Natural killer cell (primary cell): ENCODE results near the gene UNG. TPM values are rescaled to one million over a fixed set of nuclear protein-coding genes. Genes with fewer than 3 reads are reported as not detected.

Experiments used
- ATAC-seq, 3 donors: fragments of 150-1000 bp in 2 of 3; fragments of 200-7000 bp in 1 of 3; cut with Tn5 transposase; 1 replicate in 1 of 3; 2 replicates in 2 of 3; pipeline ENCODE4 v1.10.0; 2021; ENCODE audit warnings: mild to moderate bottlenecking in 2 of 3, moderate library complexity in 2 of 3
- DNase-seq, 2 donors: peaks; one replicate each; pipeline versions ENCODE4 v3.0.0 to v3.0.0-alpha.2; 2013 to 2021; ENCODE audit warnings: mixed read lengths in 1 of 2
- H3K27ac ChIP-seq: one replicate; pipeline ENCODE4 v1.5.1; 2013; ENCODE audit warnings: mild to moderate bottlenecking, low read length
- H3K27me3 ChIP-seq: one replicate; pipeline ENCODE4 v1.6.1; 2013; ENCODE audit warnings: low read length; ENCODE audit not compliant: control insufficient read depth, insufficient read depth
- H3K36me3 ChIP-seq: one replicate; pipeline ENCODE4 v1.6.1; 2013; ENCODE audit warnings: low read length; ENCODE audit not compliant: control insufficient read depth, insufficient read depth
- H3K4me1 ChIP-seq: one replicate; pipeline ENCODE4 v1.6.1; 2013; ENCODE audit warnings: low read length; ENCODE audit not compliant: control insufficient read depth, insufficient read depth
- H3K4me3 ChIP-seq: one replicate; pipeline ENCODE4 v1.5.1; 2013; ENCODE audit warnings: low read length
- H3K9me3 ChIP-seq: one replicate; pipeline ENCODE4 v1.6.1; 2013; ENCODE audit warnings: low read length; ENCODE audit not compliant: control insufficient read depth, insufficient read depth
- H3K27ac Mint-ChIP-seq, 2 donors: one replicate each; pipeline ENCODE4 v1.8.0; 2022; ENCODE audit warnings: mild to moderate bottlenecking in 2 of 2, mixed read lengths in 2 of 2, moderate library complexity in 1 of 2
- H3K27me3 Mint-ChIP-seq, 2 donors: one replicate each; pipeline ENCODE4 v1.8.0; 2022; ENCODE audit warnings: low read depth in 2 of 2, mixed read lengths in 2 of 2
- H3K36me3 Mint-ChIP-seq: one replicate; pipeline ENCODE4 v1.8.0; 2022; ENCODE audit warnings: mixed read lengths
- H3K4me1 Mint-ChIP-seq, 2 donors: one replicate each; pipeline ENCODE4 v1.8.0; 2022; ENCODE audit warnings: mixed read lengths in 2 of 2
- H3K4me3 Mint-ChIP-seq: one replicate; pipeline ENCODE4 v1.8.0; 2022; ENCODE audit warnings: mild to moderate bottlenecking, moderate library complexity, mixed read lengths
- H3K9me3 Mint-ChIP-seq, 2 donors: one replicate each; pipeline ENCODE4 v1.8.0; 2022; ENCODE audit warnings: mixed read lengths in 2 of 2
- WGBS: methylation state at CpG from one replicate; pipeline ENCODE4 v1.1.7; 2013; ENCODE audit warnings: missing lambda C conversion rate; ENCODE audit not compliant: insufficient coverage; 5-methylcytosine and 5-hydroxymethylcytosine counted together
- intact Hi-C: fragments of 100-400 bp; cut with micrococcal nuclease; formaldehyde crosslinking; loops from one replicate; pipeline ENCODE4 v1.14.2; 2022
- total RNA-seq, 4 donors: library from RNA; stranded (reverse); fragments of 120-200 nt in 1 of 4; gene quantifications; one replicate each; pipeline versions ENCODE4 v1.2.3 to v1.2.4, GENCODE V29; 2013 to 2022
- TF ChIP-seq, protein P1 (sequence below): fragments of 200-600 bp; IDR thresholded peaks from one replicate; pipeline ENCODE4 v1.8.0; 2022; ENCODE audit warnings: antibody characterized with exemption

UNG gene
- total RNA-seq, 3 donors from 2014 or later (not counting 1 experiment from before 2014, with no cell fraction given) = 8.7 to 10.7 (median 9.6) TPM

GRCh38 chr12:109147954-109148353 lies 50.6 kb downstream of the UNG start:
- Mint-ChIP-seq H3K27me3 (peaks cover 5 to 27% of the 10 kb centered on the region in 2 donors), H3K4me3 (no peak overlapping the region), H3K36me3 (no peaks in the 10 kb centered on the region), H3K9me3 (no peaks in the 10 kb centered on the region), H3K27ac (no peak overlapping the region), H3K4me1 (no peaks in the 10 kb centered on the region)
- ATAC-seq (no peak), DNase-seq (no peak)
- H3K9me3 ChIP-seq = no peaks in the 10 kb centered on the region
- H3K27me3 ChIP-seq = no peaks in the 10 kb centered on the region
- no peak overlapping the region for H3K4me3 ChIP-seq
- no peaks in the 10 kb centered on the region for H3K36me3 ChIP-seq
- no peaks in the 10 kb centered on the region for H3K4me1 ChIP-seq
- intact Hi-C loops = no loop called here
- 89% methylated on average over 2 of the region's 2 CpGs for whole genome bisulfite sequencing
- H3K27ac ChIP-seq = no peak overlapping the region
- TF ChIP-seq, protein P1, sequence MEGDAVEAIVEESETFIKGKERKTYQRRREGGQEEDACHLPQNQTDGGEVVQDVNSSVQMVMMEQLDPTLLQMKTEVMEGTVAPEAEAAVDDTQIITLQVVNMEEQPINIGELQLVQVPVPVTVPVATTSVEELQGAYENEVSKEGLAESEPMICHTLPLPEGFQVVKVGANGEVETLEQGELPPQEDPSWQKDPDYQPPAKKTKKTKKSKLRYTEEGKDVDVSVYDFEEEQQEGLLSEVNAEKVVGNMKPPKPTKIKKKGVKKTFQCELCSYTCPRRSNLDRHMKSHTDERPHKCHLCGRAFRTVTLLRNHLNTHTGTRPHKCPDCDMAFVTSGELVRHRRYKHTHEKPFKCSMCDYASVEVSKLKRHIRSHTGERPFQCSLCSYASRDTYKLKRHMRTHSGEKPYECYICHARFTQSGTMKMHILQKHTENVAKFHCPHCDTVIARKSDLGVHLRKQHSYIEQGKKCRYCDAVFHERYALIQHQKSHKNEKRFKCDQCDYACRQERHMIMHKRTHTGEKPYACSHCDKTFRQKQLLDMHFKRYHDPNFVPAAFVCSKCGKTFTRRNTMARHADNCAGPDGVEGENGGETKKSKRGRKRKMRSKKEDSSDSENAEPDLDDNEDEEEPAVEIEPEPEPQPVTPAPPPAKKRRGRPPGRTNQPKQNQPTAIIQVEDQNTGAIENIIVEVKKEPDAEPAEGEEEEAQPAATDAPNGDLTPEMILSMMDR = no peak

GRCh38 chr12:109150124-109150640 lies 52.8 kb downstream of the UNG start:
- 91% methylated on average over 9 of the region's 9 CpGs for WGBS

GRCh38 chr12:109151457-109151856 lies 54.1 kb downstream of the UNG start:
- Histone ChIP-seq H3K27me3 (no peaks in the 10 kb centered on the region), H3K27ac (no peak overlapping the region), H3K9me3 (no peaks in the 10 kb centered on the region), H3K4me1 (peaks cover 15% of the 10 kb centered on the region), H3K36me3 (no peaks in the 10 kb centered on the region), H3K4me3 (no peak overlapping the region)
- 96% methylated on average over 4 of the region's 4 CpGs for WGBS
- ATAC-seq (no peak), DNase-seq (no peak)
- no peaks in the 10 kb centered on the region for H3K36me3 Mint-ChIP-seq
- H3K4me1 Mint-ChIP-seq = peaks cover 16 to 17% of the 10 kb centered on the region in 2 donors
- no peak overlapping the region for H3K4me3 Mint-ChIP-seq
- intact Hi-C loops = no loop called here
- no peak overlapping the region for H3K27ac Mint-ChIP-seq
- H3K27me3 Mint-ChIP-seq = peaks cover 5 to 27% of the 10 kb centered on the region in 2 donors
- no peaks in the 10 kb centered on the region for H3K9me3 Mint-ChIP-seq
- TF ChIP-seq, protein P1 = no peak

More at GRCh38 chr12:109150124-109150640, 52.8 kb downstream of the UNG start:
- TF ChIP-seq, protein P1 = no peak
- no peak overlapping the region for H3K4me3 ChIP-seq
- H3K27me3 ChIP-seq = no peaks in the 10 kb centered on the region
- intact Hi-C loops = no loop called here
- H3K4me1 ChIP-seq = peaks cover 13% of the 10 kb centered on the region
- H3K9me3 ChIP-seq = no peaks in the 10 kb centered on the region
- Mint-ChIP-seq H3K27me3 (peaks cover 5 to 27% of the 10 kb centered on the region in 2 donors), H3K27ac (no peak overlapping the region), H3K36me3 (no peaks in the 10 kb centered on the region), H3K4me1 (peaks cover 11 to 12% of the 10 kb centered on the region in 2 donors), H3K9me3 (no peaks in the 10 kb centered on the region), H3K4me3 (no peak overlapping the region)
- no peak overlapping the region for H3K27ac ChIP-seq
- no peaks in the 10 kb centered on the region for H3K36me3 ChIP-seq
- ATAC-seq = no peak
- DNase-seq = no peak
